Stimulated activated effector memory CD8-positive, alpha-beta T cell treated with anti-CD3 and anti-CD28 coated beads, Interleukin-12 subunit alpha, Interleukin-12 subunit beta, amount 100 ng/mL, for 72 hours (primary cell): ENCODE results near the gene KRT71.

Source experiments
- ATAC-seq: fragments of 150-1000 bp; cut with Tn5 transposase; 2 replicates; pipeline ENCODE4 v1.10.0; 2021
- DNase-seq, 2 donors: peaks; one replicate each; pipeline ENCODE4 v3.0.0; 2021 to 2022; ENCODE audit warnings: low spot score in 2 of 2
- H3K27ac Mint-ChIP-seq: one replicate; pipeline ENCODE4 v1.8.0; 2022; ENCODE audit warnings: mild to moderate bottlenecking, mixed read lengths
- H3K36me3 Mint-ChIP-seq: one replicate; pipeline ENCODE4 v1.8.0; 2022; ENCODE audit warnings: mild to moderate bottlenecking, mixed read lengths
- H3K4me1 Mint-ChIP-seq: one replicate; pipeline ENCODE4 v1.8.0; 2022; ENCODE audit warnings: mixed read lengths
- H3K4me3 Mint-ChIP-seq: one replicate; pipeline ENCODE4 v1.8.0; 2022; ENCODE audit warnings: mild to moderate bottlenecking, mixed read lengths
- H3K9me3 Mint-ChIP-seq: one replicate; pipeline ENCODE4 v1.8.0; 2022; ENCODE audit warnings: mixed read lengths

Gene KRT71

DNA sequence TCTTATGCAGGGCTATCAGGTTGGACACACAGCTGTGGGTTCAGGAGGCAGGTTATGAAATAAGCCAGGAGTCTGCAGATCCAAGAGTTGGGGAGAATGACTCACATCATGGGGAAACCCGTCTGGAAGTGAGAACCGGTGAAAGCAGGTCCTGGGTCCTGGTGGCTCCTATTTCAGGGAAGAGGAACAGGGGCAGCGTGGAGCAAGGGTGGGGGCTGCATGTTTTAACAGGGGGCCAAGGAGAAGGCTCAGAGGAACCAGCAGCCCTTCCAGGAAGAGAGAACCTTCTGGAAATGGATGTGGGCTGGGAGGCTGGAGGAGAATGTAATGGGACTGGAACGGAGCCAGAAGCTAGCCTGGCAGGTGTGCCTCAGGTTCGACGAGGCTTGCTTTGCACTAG is 28.5 kb upstream of the KRT71 start:
- H3K27ac Mint-ChIP-seq: no peak overlapping the region

DNA sequence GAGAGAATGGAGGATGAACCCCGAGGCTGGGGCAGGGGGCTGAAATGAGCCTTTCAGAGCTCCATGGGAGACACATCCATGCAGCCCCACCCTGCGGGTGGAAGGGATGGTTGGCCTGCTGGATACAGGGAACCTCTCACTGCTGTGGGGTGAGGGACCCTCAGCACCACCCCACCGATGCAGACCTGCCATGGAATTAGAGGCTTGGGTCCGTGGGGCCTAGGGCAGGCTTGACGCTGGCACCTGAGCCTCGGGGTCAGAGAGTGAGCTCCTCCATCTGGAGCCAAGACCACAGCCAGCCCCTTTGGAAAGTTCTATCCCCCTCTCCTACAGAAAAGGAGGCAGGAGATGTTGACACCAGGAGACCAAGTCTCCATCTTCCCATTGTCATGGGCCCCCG is 28.1 kb upstream of the KRT71 start:
- DNase-seq (no peak), ATAC-seq (no peak)
- Mint-ChIP-seq H3K4me1 (peaks cover 6% of the 10 kb centered on the region), H3K27ac (no peak overlapping the region), H3K9me3 (no peaks in the 10 kb centered on the region), H3K36me3 (no peaks in the 10 kb centered on the region), H3K4me3 (no peak overlapping the region)

More for the DNA sequence above, 28.5 kb upstream of the KRT71 start:
- no peak overlapping the region for H3K4me3 Mint-ChIP-seq
- no peaks in the 10 kb centered on the region for H3K36me3 Mint-ChIP-seq
- ATAC-seq (no peak), DNase-seq (no peak)
- H3K4me1 Mint-ChIP-seq: peaks cover 6% of the 10 kb centered on the region
- no peaks in the 10 kb centered on the region for H3K9me3 Mint-ChIP-seq

DNA sequence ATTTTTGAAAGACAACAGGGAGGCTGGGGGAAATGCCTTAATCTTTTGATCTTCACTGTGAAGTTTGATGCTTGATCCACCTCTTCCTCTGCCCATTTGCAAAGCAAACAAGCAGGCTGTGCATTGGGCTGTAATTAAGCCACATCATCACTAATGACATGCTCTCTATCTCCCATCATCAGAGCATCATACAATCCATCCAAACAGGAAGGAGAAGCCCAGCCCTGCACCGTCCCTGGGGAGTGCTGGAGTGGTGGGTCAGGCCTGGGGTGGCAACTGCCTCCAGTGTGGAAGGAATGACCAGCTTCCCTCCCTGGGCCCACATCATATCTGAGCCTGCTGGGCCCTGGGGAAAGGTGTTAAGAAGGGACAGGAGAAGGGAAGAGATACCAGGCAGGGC is 27.6 kb upstream of the KRT71 start:
- DNase-seq: no peak
- H3K4me1 Mint-ChIP-seq: peaks cover 6% of the 10 kb centered on the region
- no peak overlapping the region for H3K4me3 Mint-ChIP-seq
- H3K27ac Mint-ChIP-seq: no peak overlapping the region
- no peaks in the 10 kb centered on the region for H3K9me3 Mint-ChIP-seq
- H3K36me3 Mint-ChIP-seq: no peaks in the 10 kb centered on the region
- ATAC-seq: peak; percentile 24

DNA sequence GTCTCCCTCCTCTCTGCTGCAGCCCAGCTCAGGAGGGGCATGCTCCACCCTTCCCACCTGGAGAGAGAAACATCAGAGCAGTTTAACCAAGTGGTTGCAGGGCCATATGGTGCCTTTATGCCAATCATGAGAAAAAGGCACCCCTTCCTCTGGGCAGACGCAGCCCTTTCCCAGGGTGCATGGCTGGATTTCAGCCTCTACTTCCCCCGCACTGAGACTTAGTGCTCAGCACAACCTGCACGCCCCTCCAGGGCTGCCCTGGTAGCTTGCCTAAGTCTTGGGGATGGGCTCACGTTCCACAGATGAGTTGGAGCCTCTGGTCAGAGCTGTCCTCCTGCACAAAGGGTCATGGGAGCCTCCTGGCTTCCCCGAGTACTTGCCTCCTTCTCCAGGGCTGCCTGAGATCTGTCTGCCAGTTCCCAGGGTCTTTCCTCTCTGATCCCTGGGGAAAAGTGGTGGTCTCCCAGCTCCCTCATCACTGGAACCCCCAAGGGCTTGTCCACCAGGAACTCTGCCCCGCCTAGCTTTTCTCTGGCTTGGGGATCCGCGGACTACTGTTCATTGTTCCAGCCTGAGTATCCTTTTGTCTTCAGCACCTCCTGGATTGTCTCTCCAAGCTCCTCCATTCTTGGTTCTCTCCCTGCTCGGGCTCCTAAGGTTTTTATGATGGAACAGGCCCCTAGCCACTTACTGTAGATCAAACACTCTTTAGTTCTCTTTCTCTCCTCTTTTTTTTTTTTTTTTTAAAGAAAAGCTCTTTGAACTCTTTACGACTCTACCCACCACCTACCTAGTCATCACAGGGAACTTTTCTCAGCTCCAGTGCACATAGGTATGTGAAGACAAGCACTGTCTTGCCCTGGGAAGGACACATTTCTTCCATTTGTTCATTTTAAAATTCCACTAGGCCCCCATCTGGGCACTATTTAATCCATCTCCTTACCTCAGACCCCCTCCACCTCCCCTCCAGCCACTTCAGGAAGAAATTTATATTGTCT is 26.8 kb upstream of the KRT71 start:
- no peak overlapping the region for H3K4me3 Mint-ChIP-seq
- no peaks in the 10 kb centered on the region for H3K9me3 Mint-ChIP-seq

DNA sequence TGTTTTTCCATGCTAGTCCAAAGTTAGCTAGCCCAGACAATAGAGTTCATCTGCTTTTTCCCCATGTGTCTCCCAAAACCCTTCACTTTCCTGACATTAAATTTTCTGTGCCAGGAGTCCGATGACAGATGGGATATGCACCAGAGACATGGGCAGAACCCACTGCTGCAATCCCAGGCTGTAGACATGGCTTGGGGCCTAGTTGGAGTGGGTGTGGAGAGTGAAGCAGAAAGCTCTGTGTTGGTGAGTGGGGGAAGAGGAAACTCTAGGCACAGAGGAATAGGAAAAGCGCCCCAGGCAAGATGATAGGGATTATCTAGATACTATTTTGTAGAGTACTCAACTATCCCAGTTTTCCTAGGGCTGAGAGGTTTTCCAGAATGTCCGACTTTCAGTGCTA is 25.5 kb upstream of the KRT71 start:
- Mint-ChIP-seq H3K4me3 (no peak overlapping the region), H3K4me1 (peaks cover 6% of the 10 kb centered on the region), H3K9me3 (no peaks in the 10 kb centered on the region), H3K27ac (no peak overlapping the region), H3K36me3 (no peaks in the 10 kb centered on the region)
- ATAC-seq: no peak
- DNase-seq: no peak

More for the DNA sequence above, 26.8 kb upstream of the KRT71 start:
- DNase-seq: no peak
- Mint-ChIP-seq H3K36me3 (no peaks in the 10 kb centered on the region), H3K4me1 (peaks cover 6% of the 10 kb centered on the region), H3K27ac (peak overlapping the region; percentile 41)
- no peak for ATAC-seq

DNA sequence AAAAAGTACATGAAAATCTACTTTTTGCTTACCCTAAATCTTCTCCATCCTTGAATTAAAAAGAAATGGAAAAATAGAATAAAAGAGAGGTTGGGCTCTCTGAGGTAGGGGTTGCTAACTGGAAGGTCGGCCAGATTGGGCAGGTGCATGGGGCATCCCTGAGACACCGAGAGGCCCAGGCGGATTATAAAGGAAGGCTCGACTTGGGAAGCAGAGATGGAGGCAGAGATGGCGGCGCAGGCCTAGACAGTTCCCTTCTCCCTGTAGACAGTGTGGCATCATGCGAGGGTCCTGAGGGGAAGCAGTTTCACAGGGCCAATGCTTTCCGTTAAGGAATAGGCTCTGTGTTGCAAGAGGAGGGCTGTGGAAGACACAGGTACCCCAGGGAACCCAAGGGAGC is 24.4 kb upstream of the KRT71 start:
- Mint-ChIP-seq H3K9me3 (no peaks in the 10 kb centered on the region), H3K36me3 (no peaks in the 10 kb centered on the region), H3K4me1 (no peaks in the 10 kb centered on the region), H3K4me3 (no peak overlapping the region), H3K27ac (no peak overlapping the region)
- DNase-seq: no peak
- no peak for ATAC-seq

DNA sequence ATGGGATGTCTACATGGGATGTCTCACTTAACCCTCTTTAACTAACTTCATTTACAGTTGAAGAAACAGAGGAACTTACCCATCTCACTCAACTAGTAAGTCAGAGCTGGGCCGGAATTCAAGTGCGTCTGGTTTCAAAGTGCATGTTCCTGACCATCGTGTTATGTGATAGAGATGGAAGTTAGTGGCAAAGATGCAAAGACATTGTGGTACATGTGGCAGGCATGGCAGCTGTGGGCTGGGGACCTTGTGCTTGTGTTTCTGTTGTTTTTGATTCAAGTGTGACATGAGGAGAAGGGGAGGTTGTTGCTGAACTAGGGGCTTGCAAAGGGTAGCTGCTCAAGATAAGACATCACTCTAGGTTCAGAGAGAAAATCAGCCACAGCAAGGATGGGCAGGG is 23.0 kb upstream of the KRT71 start:
- Mint-ChIP-seq H3K36me3 (no peaks in the 10 kb centered on the region), H3K27ac (peak overlapping the region; percentile 7), H3K4me1 (no peaks in the 10 kb centered on the region), H3K9me3 (no peaks in the 10 kb centered on the region), H3K4me3 (no peak overlapping the region)
- ATAC-seq (no peak), DNase-seq (no peak)

DNA sequence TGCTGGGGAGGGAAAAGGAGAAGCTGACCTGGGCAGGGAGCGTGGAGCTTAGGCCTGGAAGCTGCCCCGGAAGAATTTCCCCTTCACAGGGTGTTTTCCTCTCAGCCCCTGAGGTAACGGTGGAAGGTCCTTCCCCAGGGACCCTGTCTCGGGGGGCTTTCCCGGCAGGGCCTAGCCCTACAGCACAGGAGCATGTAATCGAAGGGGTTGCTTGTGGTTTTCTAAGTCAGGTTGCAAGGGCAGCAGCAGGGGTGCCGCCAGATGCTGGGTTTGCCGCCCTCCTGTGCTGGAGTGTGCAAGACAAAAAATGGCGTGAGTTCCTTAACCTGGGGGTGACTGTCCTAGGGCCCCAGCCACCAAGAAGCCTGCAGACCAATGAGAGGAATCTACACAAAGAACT is 22.3 kb upstream of the KRT71 start:
- no peaks in the 10 kb centered on the region for H3K9me3 Mint-ChIP-seq
- no peak for ATAC-seq
- no peaks in the 10 kb centered on the region for H3K36me3 Mint-ChIP-seq
- H3K27ac Mint-ChIP-seq: peak overlapping the region; percentile 48
- no peak overlapping the region for H3K4me3 Mint-ChIP-seq
- H3K4me1 Mint-ChIP-seq: no peaks in the 10 kb centered on the region
- DNase-seq: no peak

DNA sequence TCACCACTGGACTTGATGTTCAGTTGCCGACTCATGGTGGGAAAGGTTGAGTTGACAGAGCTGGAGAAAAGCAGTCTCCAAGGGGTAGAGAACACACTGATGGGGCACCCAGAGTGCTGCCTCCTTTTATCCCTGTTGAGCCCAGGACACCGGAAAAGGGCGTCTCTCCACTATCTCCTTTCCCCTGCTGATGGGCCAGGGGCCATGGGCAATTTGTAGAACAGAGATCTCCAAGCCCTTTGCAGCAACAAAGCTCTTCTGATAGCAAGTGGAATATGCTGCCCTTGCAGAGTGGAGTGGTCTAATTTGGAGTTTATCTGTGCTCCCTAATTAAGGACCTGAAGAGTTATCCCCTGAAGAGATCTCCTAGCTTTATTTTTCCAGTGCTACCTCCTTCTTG is 20.8 kb upstream of the KRT71 start, which contains the start of gene KRT74:
Gene KRT74 (minus strand): TSS at position 101 of the 400 bp plus-strand sequence. CDS start 66 bp downstream, at position 35.
- Mint-ChIP-seq H3K9me3 (no peaks in the 10 kb centered on the region), H3K4me1 (no peaks in the 10 kb centered on the region), H3K36me3 (no peaks in the 10 kb centered on the region), H3K4me3 (no peak within 1 kb of the TSS), H3K27ac (no peak within 1 kb of the TSS)
- DNase-seq: no peak
- ATAC-seq: no peak

DNA sequence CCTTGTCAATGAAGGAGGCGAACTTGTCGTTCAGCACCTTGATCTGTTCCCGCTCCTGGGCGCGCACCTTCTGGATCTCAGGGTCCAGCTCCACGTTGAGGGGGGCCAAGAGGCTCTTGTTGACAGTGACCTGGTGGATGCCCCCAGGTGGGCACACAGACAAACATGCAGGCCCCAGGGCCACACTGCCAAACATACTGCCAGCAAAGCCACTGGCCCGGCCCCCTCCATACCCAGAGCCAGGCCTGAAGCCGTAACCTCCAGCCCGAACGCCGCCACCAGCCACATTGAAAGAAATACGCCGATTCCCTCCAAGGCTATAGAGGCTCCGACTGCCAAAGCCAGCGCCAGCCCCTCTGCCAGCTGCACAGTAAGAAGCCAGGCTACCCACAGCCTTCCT is 20.4 kb upstream of the KRT71 start:
- H3K27ac Mint-ChIP-seq: no peak overlapping the region
- H3K4me3 Mint-ChIP-seq: no peak overlapping the region
- H3K4me1 Mint-ChIP-seq: no peaks in the 10 kb centered on the region
- H3K9me3 Mint-ChIP-seq: no peaks in the 10 kb centered on the region
- no peak for ATAC-seq
- H3K36me3 Mint-ChIP-seq: no peaks in the 10 kb centered on the region
- no peak for DNase-seq

DNA sequence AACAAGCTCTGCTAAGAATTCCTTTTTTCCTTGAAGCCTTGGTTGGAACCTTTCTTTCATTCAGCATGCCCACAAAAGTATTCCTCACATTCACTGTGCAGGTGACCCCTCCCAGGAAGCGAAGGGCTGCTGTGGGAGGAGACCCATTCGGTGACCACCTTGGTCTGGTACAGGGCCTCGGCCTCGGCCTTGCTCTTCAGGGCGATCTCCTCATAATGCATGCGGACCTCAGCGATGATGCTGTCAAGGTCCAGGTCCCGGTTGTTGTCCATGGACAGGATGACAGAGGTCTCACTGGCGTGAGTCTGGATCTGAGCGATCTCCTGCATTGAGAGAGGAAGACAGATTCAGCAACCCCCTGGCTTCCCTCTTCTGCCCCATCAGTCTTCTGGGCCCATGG is 17.6 kb upstream of the KRT71 start:
- H3K27ac Mint-ChIP-seq: no peak overlapping the region
- no peak overlapping the region for H3K4me3 Mint-ChIP-seq
- ATAC-seq (no peak), DNase-seq (no peak)
- no peaks in the 10 kb centered on the region for H3K9me3 Mint-ChIP-seq
- peaks cover 19% of the 10 kb centered on the region for H3K4me1 Mint-ChIP-seq
- H3K36me3 Mint-ChIP-seq: no peaks in the 10 kb centered on the region

DNA sequence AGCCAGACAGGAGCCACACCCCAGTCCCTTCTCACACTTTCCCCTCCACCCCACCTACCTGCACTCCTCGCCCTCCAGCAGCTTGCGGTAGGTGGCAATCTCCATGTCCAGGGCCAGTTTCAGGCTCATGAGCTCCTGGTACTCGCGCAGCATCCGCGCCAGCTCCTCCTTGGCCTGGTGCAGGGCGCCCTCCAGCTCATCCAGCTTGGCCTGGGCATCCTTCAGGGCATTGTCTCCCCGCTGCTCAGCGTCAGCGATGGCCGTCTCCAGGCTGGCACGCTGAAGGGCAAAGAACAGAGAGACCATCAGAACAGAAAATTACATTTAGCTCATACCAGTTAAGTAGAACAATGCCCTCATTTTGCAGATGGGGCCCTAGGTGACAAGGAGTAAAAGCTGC is 15.2 kb upstream of the KRT71 start:
- Mint-ChIP-seq H3K27ac (peak overlapping the region; percentile 54), H3K9me3 (no peaks in the 10 kb centered on the region), H3K4me1 (peaks cover 19% of the 10 kb centered on the region), H3K36me3 (no peaks in the 10 kb centered on the region), H3K4me3 (no peak overlapping the region)
- ATAC-seq: no peak
- no peak for DNase-seq

DNA sequence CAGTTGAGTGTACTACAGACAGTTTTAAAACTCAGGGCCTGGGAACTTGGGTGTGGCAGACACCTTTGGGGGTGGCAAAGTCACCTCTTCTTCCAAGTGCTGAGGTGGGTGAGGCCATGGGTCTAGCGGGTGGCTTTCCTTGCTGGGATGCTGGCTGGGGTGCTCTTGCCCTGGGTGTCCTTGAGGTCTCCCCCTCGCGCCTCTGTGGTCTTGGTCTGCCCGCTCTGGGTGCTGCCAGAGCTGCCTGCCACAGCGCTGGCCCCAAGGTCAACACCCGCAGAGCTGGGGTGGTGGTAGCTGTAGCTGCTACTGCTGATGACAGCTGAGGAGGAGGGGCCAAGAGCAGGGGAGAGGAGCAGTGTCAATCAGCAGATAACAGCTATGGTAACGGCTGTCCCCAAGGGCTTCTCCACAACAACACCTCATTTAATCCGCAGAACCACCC is 13.9 kb upstream of the KRT71 start:
- Mint-ChIP-seq H3K27ac (peak overlapping the region; percentile 50), H3K4me1 (peaks cover 19% of the 10 kb centered on the region), H3K4me3 (peak overlapping the region; percentile 26), H3K36me3 (no peaks in the 10 kb centered on the region), H3K9me3 (no peaks in the 10 kb centered on the region)
- DNase-seq (peak; percentile 7 to 59), ATAC-seq (peak; percentile 84)

DNA sequence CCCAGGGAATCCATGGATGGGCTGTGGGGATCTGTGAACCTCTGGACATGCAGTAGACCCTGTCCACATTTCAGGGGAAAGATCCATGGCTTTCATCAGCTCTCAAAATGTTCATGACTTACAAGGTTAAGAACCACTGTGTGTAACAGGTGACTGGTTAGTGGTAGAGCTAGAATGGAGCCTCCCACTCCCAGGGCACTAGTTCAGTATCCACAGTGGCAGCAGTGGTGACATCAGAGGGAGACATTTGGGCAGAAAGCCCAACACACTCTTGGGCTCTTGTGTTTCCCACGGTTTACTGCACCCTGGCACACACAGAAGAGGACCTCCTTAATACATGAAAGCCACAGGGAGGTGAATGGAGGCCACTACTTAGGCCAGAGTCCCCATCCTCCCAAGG is 11.6 kb upstream of the KRT71 start:
- Mint-ChIP-seq H3K4me1 (peaks cover 28% of the 10 kb centered on the region), H3K36me3 (no peaks in the 10 kb centered on the region), H3K9me3 (no peaks in the 10 kb centered on the region), H3K27ac (no peak overlapping the region), H3K4me3 (no peak overlapping the region)
- ATAC-seq: no peak
- no peak for DNase-seq

DNA sequence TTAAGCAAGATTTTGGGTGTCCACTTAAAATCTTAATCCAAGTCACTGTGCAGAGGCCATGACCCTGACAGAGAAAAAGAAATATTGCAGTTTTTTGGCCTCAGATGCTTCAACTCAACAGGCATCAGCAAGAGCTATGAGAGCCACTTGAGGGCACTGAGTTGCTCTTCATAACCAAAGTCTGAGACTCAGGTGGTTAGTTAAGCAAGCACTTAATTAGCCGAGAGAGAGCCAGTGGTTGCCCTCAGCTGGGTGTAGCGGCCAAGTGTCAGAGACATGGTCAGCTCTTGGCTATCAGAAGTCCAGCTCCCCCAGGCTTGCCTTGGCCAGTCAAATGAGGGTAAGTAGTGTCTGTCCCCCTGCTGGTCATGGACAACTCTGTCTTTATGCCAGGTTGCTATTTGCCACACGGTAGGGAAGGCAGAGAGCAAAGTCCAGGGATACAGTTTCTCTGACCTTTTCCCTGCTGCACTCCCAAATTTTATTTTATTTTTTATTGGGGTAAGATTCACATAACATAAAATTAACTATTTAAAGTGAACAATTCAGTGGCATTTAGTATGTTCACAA is 9.0 kb upstream of the KRT71 start:
- no peak for ATAC-seq
- H3K4me1 Mint-ChIP-seq: peaks cover 36% of the 10 kb centered on the region
- no peaks in the 10 kb centered on the region for H3K9me3 Mint-ChIP-seq

DNA sequence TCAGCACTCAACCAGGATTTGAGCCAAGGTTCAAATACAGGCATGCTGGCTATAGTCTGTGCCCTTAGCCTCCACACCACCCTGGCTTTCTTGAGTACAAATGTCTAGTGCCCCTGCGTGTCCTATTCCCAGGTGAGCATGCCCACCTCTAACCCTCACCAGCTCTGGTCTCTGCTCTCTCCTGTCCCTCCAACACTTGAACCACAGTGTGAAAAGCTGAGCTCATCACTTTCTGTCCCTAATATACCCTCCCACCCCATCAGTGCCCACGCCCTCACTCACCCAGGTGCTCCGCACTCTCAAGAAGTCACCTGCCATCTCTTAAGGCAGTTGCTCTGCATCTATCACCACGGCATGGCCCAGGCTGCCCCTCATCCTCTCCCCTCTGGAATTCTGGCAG is 7.0 kb upstream of the KRT71 start:
- ATAC-seq (no peak), DNase-seq (no peak)
- Mint-ChIP-seq H3K9me3 (no peaks in the 10 kb centered on the region), H3K36me3 (no peaks in the 10 kb centered on the region), H3K27ac (peak overlapping the region; percentile 53), H3K4me3 (no peak overlapping the region), H3K4me1 (peaks cover 46% of the 10 kb centered on the region)

More for the DNA sequence above, 9.0 kb upstream of the KRT71 start:
- no peaks in the 10 kb centered on the region for H3K36me3 Mint-ChIP-seq
- H3K27ac Mint-ChIP-seq: no peak overlapping the region
- no peak overlapping the region for H3K4me3 Mint-ChIP-seq
- DNase-seq: no peak
